A549 (cell line): ENCODE results near the gene HS6ST3. TPM values are rescaled to one million over a fixed set of nuclear protein-coding genes. Genes with fewer than 3 reads are reported as not detected.
"Not testable (repeated sequence)": the region's sequence is repeated elsewhere in the genome, so short reads cannot be mapped to it uniquely, and the experiment has no call there.

Experiments used
- ATAC-seq, 2 experiments: fragments of 200-7000 bp in 1 of 2; fragments of >200 bp in 1 of 2; cut with Nextera tagmentation in 1 of 2; cut with Tn5 transposase in 1 of 2; 3 replicates each; pipeline versions ENCODE4 v1.8.0 to v1.9.1; 2018 to 2020; ENCODE audit warnings: mild to moderate bottlenecking in 1 of 2, moderate library complexity in 1 of 2
- CTCF ChIA-PET: fragments of 300-600 bp; sonication (Branson Sonifier 250); formaldehyde crosslinking; extraction: SDS; loops from one replicate; lab custom pipeline; 2021; ENCODE audit warnings: antibody characterized with exemption, inconsistent platforms; lab: Yijun Ruan, JAX
- POLR2A ChIA-PET: fragments of 350-600 bp; formaldehyde crosslinking; extraction: SDS; loops from one replicate; lab custom pipeline; 2021; ENCODE audit warnings: antibody characterized with exemption, inconsistent platforms; lab: Yijun Ruan, JAX
- DNase-seq, 2 experiments: peaks; one replicate each; pipeline versions ENCODE4 v3.0.0 to v3.0.0-alpha.2; 2011 to 2016; ENCODE audit warnings: low read depth in 1 of 2, low spot score in 1 of 2
- FAIRE-seq: peaks from 2 replicates; lab custom pipeline; 2011; peaks lifted over from hg19 to GRCh38; lab: Jason Lieb, UNC
- H3K27ac ChIP-seq, 2 experiments: fragments of >200 bp; sonication (Bioruptor Twin); formaldehyde crosslinking; 3 replicates each; pipeline ENCODE4 v1.5.1; 2016 to 2017
- H3K4me1 ChIP-seq: fragments of >200 bp; sonication (Bioruptor Twin); formaldehyde crosslinking; 3 replicates; pipeline ENCODE4 v1.6.1; 2016
- H3K4me2 ChIP-seq: fragments of >200 bp; sonication (Bioruptor Twin); formaldehyde crosslinking; 3 replicates; pipeline ENCODE4 v1.6.1; 2016
- H3K4me3 ChIP-seq: fragments of >200 bp; sonication (Bioruptor Twin); formaldehyde crosslinking; 3 replicates; pipeline ENCODE4 v1.5.1; 2016
- H3K9me3 ChIP-seq: fragments of >200 bp; sonication (Bioruptor Twin); formaldehyde crosslinking; 3 replicates; pipeline ENCODE4 v1.6.1; 2016
- EHF ChIP-seq: fragments of 250-450 bp; sonication (Bioruptor Pico); IDR thresholded peaks from 2 replicates; pipeline ENCODE4 v1.5.0; 2020; ENCODE audit warnings: mild to moderate bottlenecking
- FOSB ChIP-seq: fragments of 250-450 bp; sonication (Bioruptor Pico); IDR thresholded peaks from 2 replicates; pipeline ENCODE4 v1.5.0; 2020; ENCODE audit warnings: mild to moderate bottlenecking, moderate library complexity
- GATA3 ChIP-seq: IDR thresholded peaks from 2 replicates; pipeline ENCODE4 v1.6.1; 2012; ENCODE audit warnings: borderline replicate concordance
- HES2 ChIP-seq: fragments of >200 bp; sonication (Bioruptor Twin); formaldehyde crosslinking; IDR thresholded peaks from 2 replicates; pipeline ENCODE4 v1.6.1; 2016
- HEYL ChIP-seq: fragments of 250-450 bp; sonication (Bioruptor Pico); IDR thresholded peaks from 2 replicates; pipeline ENCODE4 v1.8.0; 2021; ENCODE audit warnings: mild to moderate bottlenecking, moderate library complexity
- HOXA7 ChIP-seq: fragments of 250-450 bp; sonication (Bioruptor Pico); IDR thresholded peaks from 2 replicates; pipeline ENCODE4 v1.5.0; 2020; ENCODE audit warnings: mild to moderate bottlenecking, moderate library complexity
- HOXB5 ChIP-seq: fragments of 250-450 bp; sonication (Bioruptor Pico); IDR thresholded peaks from 2 replicates; pipeline ENCODE4 v1.5.0; 2020; ENCODE audit warnings: mild to moderate bottlenecking, moderate library complexity
- JUNB ChIP-seq: fragments of >200 bp; sonication (Bioruptor Twin); formaldehyde crosslinking; IDR thresholded peaks from 2 replicates; pipeline ENCODE4 v1.6.1; 2016
- KDM5A ChIP-seq: fragments of 200-600 bp; sonication (generic); IDR thresholded peaks from 2 replicates; pipeline ENCODE4 v1.6.1; 2016; ENCODE audit warnings: antibody characterized with exemption, mild to moderate bottlenecking
- MAFK ChIP-seq: fragments of 450-650 bp; IDR thresholded peaks from 2 replicates; pipeline ENCODE4 v1.6.1; 2014; ENCODE audit not compliant: partially characterized antibody
- MAZ ChIP-seq: fragments of 150-350 bp; IDR thresholded peaks from 2 replicates; pipeline ENCODE4 v1.6.1; 2014; ENCODE audit warnings: antibody characterized with exemption, low read depth, low read length, borderline replicate concordance
- MYC ChIP-seq: IDR thresholded peaks from 2 replicates; pipeline ENCODE4 v1.6.1; 2012; ENCODE audit warnings: mild to moderate bottlenecking, inconsistent platforms, low read length, improper control_type of control experiment, borderline replicate concordance
- NPAS2 ChIP-seq: fragments of 250-450 bp; sonication (Bioruptor Pico); IDR thresholded peaks from 2 replicates; pipeline ENCODE4 v1.8.0; 2022; ENCODE audit warnings: mild to moderate bottlenecking, moderate library complexity, borderline replicate concordance
- NR3C1 ChIP-seq: fragments of >200 bp; sonication (Bioruptor Twin); formaldehyde crosslinking; IDR thresholded peaks from 3 replicates; pipeline ENCODE4 v1.6.1; 2017
- PBX3 ChIP-seq: IDR thresholded peaks from 2 replicates; pipeline ENCODE4 v1.6.1; 2012
- PHF8 ChIP-seq: fragments of 200-600 bp; sonication (generic); IDR thresholded peaks from 2 replicates; pipeline ENCODE4 v1.6.1; 2016; ENCODE audit warnings: low read depth, mild to moderate bottlenecking, antibody characterized with exemption, moderate library complexity, borderline replicate concordance
- RAD21 ChIP-seq, 2 experiments: fragments of >200 bp in 1 of 2; sonication (Bioruptor Twin) in 1 of 2; formaldehyde crosslinking in 1 of 2; IDR thresholded peaks in 1 of 2; conservative IDR thresholded peaks in 1 of 2; 2 replicates in 1 of 2; 3 replicates in 1 of 2; pipeline ENCODE4 v1.6.1; 2012 to 2018; ENCODE audit warnings: inconsistent platforms in 1 of 2
- REST ChIP-seq: fragments of 200-600 bp; sonication (generic); IDR thresholded peaks from 2 replicates; pipeline ENCODE4 v1.6.1; 2016; ENCODE audit warnings: antibody characterized with exemption, mild to moderate bottlenecking, moderate library complexity
- RNF2 ChIP-seq: fragments of 200-600 bp; sonication (generic); IDR thresholded peaks from 2 replicates; pipeline ENCODE4 v1.6.1; 2016; ENCODE audit warnings: low read depth, mild to moderate bottlenecking, antibody characterized with exemption, moderate library complexity, borderline replicate concordance
- SMC3 ChIP-seq: fragments of >200 bp; sonication (Bioruptor Twin); formaldehyde crosslinking; IDR thresholded peaks from 3 replicates; pipeline ENCODE4 v1.6.1; 2018; ENCODE audit warnings: inconsistent platforms
- SREBF2 ChIP-seq: fragments of 450-650 bp; IDR thresholded peaks from 2 replicates; pipeline ENCODE4 v1.6.1; 2014; ENCODE audit warnings: mild to moderate bottlenecking, moderate library complexity
- TFCP2L1 ChIP-seq: fragments of 250-450 bp; sonication (Bioruptor Pico); IDR thresholded peaks from 2 replicates; pipeline ENCODE4 v1.5.0; 2021; ENCODE audit warnings: mild to moderate bottlenecking
- USF2 ChIP-seq: fragments of 450-650 bp; IDR thresholded peaks from 2 replicates; pipeline ENCODE4 v1.6.1; 2014; ENCODE audit warnings: antibody characterized with exemption
- ZC3H11A ChIP-seq: fragments of 450-650 bp; IDR thresholded peaks from 2 replicates; pipeline ENCODE4 v1.6.1; 2014; ENCODE audit warnings: antibody characterized with exemption, mild to moderate bottlenecking
- ZFP36 ChIP-seq: fragments of 450-650 bp; IDR thresholded peaks from 2 replicates; pipeline ENCODE4 v1.6.1; 2014; ENCODE audit warnings: borderline replicate concordance; ENCODE audit not compliant: partially characterized antibody
- ZNF302 ChIP-seq: fragments of 250-450 bp; sonication (Bioruptor Pico); IDR thresholded peaks from 2 replicates; pipeline ENCODE4 v1.9.0; 2021; ENCODE audit warnings: inconsistent platforms, mild to moderate bottlenecking, moderate library complexity
- WGBS: methylation state at CpG from one replicate; pipeline ENCODE4 v1.1.6; 2017; ENCODE audit errors: missing lambda C conversion rate; 5-methylcytosine and 5-hydroxymethylcytosine counted together
- polyA plus RNA-seq, 4 experiments: library from polyadenylated mRNA; depleted of rRNA in 3 of 4; stranded (reverse); fragments of >200 nt; fragmentation: RNase III in 1 of 4; extraction: RNeasy Plus Mini Kit Qiagen cat#74134 plus additional on column Dnase treatment in 1 of 4; gene quantifications; 2 replicates in 3 of 4; 3 replicates in 1 of 4; pipeline ENCODE4 v1.2.3, GENCODE V29; 2011 to 2017

The HS6ST3 gene
- polyA plus RNA-seq, 2 of the 4 experiments (the other 2 are of a cell fraction) = not detected

- ChIA-PET CTCF (no interaction called here), POLR2A (interaction anchor here (0.6 kb wide), 1 partner anchor 1083 kb away, joined by 4 read pairs; no protein-coding TSS in a partner anchor)
- H3K4me3 ChIP-seq = no peak overlapping the region
- H3K27ac ChIP-seq = no peak overlapping the region
- no peak for ATAC-seq
- no peaks in the 10 kb centered on the region for H3K4me1 ChIP-seq
- 34% methylated on average over 6 of the region's 6 CpGs for WGBS
- FAIRE-seq = no peak
- H3K4me2 ChIP-seq = no peak overlapping the region
- DNase-seq = no peak
- TF ChIP-seq EHF (CRISPR knock-in tag) (no peak), JUNB (no peak), RAD21 (conservative IDR thresholded peaks at IDR 0.05 in 1 of 2, IDR thresholded peaks at IDR 0.05 in 1 of 2) (no peak), SMC3 (no peak), TFCP2L1 (CRISPR knock-in tag) (no peak), GATA3 (no peak), MAFK (no peak)
- no peaks in the 10 kb centered on the region for H3K9me3 ChIP-seq
These were observed 681.8 kb downstream of the HS6ST3 start for GRCh38 chr13:96771486-96772367.

GRCh38 chr13:96772426-96772825 is 682.5 kb downstream of the HS6ST3 start:
- no peak for ATAC-seq

GRCh38 chr13:96778302-96778701 is 688.4 kb downstream of the HS6ST3 start:
- FAIRE-seq, ATAC-seq, H3K4me2 ChIP-seq, H3K9me3 ChIP-seq, CTCF ChIA-PET, H3K4me1 ChIP-seq, DNase-seq, H3K4me3 ChIP-seq, H3K27ac ChIP-seq, POLR2A ChIA-PET: not testable (repeated sequence)
- 91% methylated on average over 3 of the region's 3 CpGs for WGBS

More at GRCh38 chr13:96772426-96772825, 682.5 kb downstream of the HS6ST3 start:
- Histone ChIP-seq H3K4me3 (no peak overlapping the region), H3K9me3 (no peaks in the 10 kb centered on the region), H3K4me2 (no peak overlapping the region), H3K4me1 (no peaks in the 10 kb centered on the region), H3K27ac (no peak overlapping the region)
- CTCF ChIA-PET = no interaction called here
- no peak for FAIRE-seq
- POLR2A ChIA-PET = no interaction called here
- TF ChIP-seq MYC = no peak
- no peak for TF ChIP-seq HOXA7 (CRISPR knock-in tag)
- no peak for TF ChIP-seq NPAS2 (CRISPR knock-in tag)
- no peak for TF ChIP-seq FOSB (CRISPR knock-in tag)
- no peak for TF ChIP-seq RNF2
- no peak for TF ChIP-seq NR3C1
- no peak for TF ChIP-seq HEYL (CRISPR knock-in tag)
- no peak for TF ChIP-seq USF2
- TF ChIP-seq PBX3 = no peak
- no peak for TF ChIP-seq SREBF2
- 15% methylated on average over 2 of the region's 2 CpGs for WGBS
- no peak for DNase-seq

GRCh38 chr13:96779691-96780090 is 689.8 kb downstream of the HS6ST3 start:
- POLR2A ChIA-PET = no interaction called here
- H3K4me3 ChIP-seq = no peak overlapping the region
- DNase-seq (no peak), ATAC-seq (no peak), FAIRE-seq (no peak)
- no peak overlapping the region for H3K27ac ChIP-seq
- CTCF ChIA-PET = no interaction called here
- no peaks in the 10 kb centered on the region for H3K4me1 ChIP-seq
- H3K9me3 ChIP-seq = no peaks in the 10 kb centered on the region
- H3K4me2 ChIP-seq = no peak overlapping the region
- TF ChIP-seq MAZ = no peak
- TF ChIP-seq RNF2 = no peak
- no peak for TF ChIP-seq KDM5A
- no peak for TF ChIP-seq HOXB5
- no peak for TF ChIP-seq ZC3H11A
- no peak for TF ChIP-seq HES2
- no peak for TF ChIP-seq REST
- TF ChIP-seq ZNF302 (CRISPR knock-in tag) = no peak
- no peak for TF ChIP-seq ZFP36
- TF ChIP-seq PHF8 = no peak
- TF ChIP-seq EHF (CRISPR knock-in tag) = no peak
